Hypothalamus (tissue), 51 donors: ENCODE results near the gene ESPN.
A peak's percentile ranks its signal among the peaks of the same experiment; 100 is the strongest.

Source experiments
- DNase-seq, 51 donors: peaks; one replicate each; lab custom pipeline; 2025; lab: John Stamatoyannopoulos, UW

The ESPN gene

DNA sequence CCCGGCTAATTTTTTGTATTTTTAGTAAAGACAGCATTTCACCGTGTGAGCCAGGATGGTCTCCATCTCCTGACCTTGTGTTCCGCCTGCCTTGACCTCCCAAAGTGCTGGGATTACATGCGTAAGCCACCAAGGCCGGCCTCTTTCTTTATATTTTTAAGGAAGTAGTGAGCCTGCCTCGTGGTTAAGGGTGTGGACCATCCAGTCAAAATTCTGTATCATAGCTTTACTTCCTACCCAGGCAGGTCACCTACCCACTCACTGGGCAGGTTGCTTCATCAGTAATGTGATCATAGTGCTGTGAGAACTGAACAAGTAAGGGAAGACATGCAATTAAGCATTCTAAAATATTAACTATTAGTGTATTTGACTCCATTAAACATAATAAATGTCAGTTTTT lies 22.9 kb upstream of the ESPN start:
- no peak for DNase-seq

DNA sequence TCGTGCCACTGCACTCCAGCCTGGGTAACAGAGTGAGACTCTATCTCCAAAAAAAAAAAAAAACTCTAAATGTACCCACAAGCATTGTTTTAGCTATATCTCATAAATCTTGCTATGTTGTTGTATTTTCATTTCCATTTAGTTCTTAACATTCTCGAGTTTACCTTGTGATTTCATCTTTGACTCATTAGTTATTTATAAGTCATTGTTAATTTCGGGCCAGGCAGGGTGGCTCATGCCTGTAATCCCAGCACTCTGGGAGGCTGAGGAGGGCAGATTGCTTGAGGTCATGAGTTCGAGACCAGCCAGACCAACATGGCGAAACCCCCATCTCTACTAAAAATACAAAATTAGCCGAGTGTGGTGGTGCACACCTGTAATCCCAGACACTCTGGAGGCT lies 16.6 kb upstream of the ESPN start:
- DNase-seq, result no peak

DNA sequence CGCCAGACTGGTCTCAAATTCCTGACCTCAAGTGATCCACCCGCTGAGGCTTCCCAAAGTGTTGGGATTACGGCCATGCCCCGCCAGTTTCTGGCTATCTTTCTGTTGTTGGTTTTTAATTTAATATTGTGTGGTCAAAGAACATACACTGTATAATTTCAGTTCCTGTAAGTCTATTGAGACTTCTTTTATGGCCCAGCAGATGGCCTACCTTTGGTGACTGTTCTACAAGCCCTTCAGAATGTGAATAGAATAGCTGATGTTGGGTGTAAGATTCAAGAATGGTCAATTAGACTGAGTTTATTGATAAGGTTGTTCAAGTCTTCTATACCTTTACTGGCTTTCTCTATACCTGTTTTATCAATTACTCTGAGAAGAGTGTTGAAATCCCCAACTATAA lies 15.5 kb upstream of the ESPN start:
- no peak for DNase-seq

DNA sequence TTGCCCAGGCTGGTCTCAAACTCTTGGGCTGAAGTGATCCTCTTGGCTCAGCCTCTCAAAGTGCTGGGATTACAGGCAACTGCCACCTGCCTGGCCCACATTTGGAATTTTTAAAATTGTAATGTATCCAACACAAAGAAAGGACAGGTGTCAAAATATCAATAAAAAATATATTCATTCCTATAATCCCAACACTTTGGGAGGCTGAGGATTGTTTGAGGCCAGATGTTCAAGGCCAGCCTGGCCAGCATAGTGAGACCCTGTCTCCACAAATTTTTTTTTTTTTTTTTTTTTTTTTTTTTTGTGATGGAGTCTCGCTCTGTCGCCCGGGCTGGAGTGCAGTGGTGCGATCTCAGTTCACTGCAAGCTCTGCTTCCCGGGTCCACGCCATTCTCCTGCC lies 14.8 kb upstream of the ESPN start:
- DNase-seq, result no peak

DNA sequence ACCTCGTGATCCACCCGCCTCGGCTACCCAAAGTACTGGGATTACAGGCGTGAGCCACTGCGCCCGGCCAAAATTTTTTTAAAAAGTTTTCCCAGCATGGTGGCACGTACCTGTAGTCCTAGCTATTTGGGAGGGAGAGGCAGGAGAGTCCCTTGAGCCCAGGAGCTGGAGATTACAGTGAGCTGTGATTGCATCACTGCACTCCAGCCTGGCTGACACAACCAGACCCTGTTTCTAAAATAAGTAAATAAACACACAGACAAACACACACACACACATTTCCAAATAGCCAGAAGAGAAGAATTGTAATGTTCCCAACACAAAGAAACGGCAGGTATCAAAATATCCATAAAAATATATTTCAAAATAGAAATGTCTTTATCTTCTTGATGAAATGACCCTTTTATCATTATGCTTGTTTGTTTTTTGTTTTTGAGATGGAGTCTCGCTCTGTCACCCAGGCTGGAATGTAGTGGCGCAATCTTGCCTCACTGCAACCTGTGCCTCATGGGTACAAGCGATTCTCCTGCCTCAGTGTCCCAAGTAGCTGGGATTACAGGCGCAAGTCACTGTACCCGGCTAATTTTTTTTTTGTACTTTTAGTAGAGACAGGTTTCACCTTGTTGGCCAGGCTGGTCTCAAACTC lies 14.2 kb upstream of the ESPN start:
- no peak for DNase-seq

DNA sequence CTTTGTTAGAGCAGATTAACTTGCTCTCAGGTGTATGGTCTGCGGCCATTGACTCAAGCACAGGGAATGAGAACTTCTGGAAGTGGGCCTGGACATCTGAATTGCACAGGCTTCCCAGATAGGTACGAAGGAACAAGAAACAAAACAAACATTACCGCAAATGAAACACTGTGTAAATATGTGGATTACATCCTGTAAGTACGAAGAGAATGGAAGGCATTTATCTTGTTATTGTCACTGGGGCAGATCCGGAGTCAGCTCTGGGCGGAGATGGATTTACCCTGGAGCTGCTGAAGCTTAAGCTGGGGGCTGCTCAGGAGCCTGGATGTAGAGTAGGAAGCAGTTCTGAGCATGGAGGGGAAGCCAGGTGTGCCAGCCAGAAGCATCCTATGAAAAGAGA lies 11.7 kb upstream of the ESPN start:
- DNase-seq, result no peak

- peak in 5 of 51 donors; percentile 0 to 23 (median 7) for DNase-seq
Measured at GRCh38 chr1:6414443-6414844, 10.1 kb upstream of the ESPN start.

DNA sequence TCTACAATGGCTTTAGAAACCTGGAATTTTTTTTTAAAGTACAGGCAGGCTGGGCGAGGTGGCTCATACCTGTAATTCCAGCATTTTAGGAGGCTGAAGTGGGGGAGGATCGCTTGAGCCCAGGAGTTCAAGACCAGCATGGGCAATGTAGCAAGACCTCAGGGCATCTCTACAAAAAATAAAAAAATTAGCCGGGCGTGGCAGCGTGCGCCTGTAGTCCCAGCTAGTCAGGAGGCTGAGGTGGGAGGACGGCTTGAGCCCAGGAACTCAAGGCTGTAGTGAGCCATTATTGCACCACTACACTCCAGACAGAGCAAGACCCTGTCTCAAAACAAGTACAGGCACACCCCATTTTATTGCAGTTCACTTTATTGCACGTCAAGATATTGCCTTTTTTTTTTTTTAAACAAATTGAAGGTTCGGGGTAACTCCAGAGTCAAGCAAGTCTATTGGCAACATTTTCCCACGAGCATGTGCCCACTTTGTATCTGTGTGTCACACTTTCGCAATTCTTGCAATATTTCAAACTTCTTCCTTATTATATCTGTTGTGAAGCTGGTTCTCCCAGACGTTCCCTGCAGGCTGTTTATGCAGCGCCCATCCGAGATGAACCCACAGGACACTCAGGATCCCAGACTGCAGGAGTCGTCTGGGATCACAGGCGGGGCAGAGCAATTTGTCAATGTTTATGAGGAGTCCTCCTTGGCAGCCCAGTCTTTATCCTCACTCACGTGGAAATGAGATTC lies 9.5 kb upstream of the ESPN start:
- no peak for DNase-seq

- DNase-seq, result no peak
Measured at GRCh38 chr1:6416295-6416656, 8.3 kb upstream of the ESPN start.

- DNase-seq, result no peak
Measured at GRCh38 chr1:6416906-6417305, 7.7 kb upstream of the ESPN start.

GRCh38 chr1:6417961-6418667 lies 6.5 kb upstream of the ESPN start:
- no peak for DNase-seq

DNA sequence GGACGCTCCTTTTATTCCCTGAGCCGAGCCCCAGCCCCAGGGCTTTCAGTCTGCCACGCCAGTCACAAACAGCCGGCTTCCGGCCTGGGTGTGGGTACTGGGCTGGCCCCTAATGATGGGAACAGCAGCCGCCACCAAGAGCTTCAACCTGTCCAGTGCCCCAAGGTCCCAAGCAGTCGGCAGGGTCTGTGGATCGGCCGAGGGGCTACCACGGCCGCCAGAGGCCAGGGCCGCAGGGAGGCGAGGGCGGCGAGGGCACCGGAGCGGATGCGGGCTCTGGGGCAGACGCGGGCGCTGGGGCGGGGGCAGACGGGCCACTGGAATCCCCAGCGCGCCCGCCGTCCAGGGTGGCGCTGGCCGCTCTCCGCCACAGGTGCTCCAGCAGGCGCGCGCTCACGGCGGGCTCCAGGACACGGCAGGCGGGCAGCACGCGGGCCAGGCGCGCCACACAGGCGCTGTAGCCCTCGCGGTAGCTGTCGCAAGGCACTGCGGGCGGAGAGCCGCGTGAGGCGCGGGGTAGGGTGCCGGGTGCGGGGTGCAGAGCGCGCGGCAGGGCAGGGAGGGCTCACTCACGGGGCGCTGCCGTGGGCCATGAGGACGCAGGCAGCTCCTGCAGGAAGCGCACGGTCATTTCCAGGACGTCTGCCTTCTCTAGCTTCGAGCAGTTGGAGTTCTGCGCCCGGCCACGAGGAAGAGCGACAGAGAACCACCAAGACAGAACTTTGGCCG lies 5.7 kb upstream of the ESPN start:
- DNase-seq, result no peak

GRCh38 chr1:6419397-6419803 lies 5.2 kb upstream of the ESPN start:
- no peak for DNase-seq

DNA sequence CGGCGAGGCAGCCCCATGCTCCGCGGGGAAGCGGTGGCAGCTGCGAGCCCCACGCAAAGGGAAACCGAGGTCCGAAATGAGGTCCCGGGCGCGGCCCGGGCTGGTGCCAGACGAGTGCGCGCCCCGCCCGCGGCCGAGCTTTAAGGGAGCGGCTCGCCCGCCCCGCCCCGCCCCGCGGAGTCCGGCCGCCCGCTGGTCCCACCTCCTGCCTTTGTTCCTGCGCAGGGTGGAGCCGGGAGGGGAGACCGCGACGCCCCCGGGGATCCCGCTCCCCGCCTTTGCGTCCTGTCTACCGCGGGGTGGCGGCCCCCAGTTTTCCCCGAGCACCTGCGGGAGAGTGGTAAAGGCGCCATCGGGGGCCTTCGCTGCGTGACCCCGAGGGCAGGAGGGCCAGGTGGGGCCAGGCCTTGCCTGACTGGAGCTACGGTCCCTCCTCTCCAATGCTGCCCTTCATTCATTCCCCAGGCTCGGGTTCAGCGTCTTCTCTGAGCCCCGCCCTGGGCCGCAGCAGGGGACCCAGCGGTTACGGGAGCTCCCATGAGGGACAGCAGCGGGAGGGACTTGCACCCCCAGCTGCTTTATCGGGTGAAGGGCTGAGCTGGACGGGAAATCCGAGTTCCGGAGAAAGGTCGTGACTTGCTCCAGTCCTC lies 4.6 kb upstream of the ESPN start, which contains the start of gene HES2:
HES2 (minus strand) TSS at position 116 of the 650 bp plus-strand sequence; CDS start at position 17, 99 bp downstream.
- DNase-seq, result no peak

DNA sequence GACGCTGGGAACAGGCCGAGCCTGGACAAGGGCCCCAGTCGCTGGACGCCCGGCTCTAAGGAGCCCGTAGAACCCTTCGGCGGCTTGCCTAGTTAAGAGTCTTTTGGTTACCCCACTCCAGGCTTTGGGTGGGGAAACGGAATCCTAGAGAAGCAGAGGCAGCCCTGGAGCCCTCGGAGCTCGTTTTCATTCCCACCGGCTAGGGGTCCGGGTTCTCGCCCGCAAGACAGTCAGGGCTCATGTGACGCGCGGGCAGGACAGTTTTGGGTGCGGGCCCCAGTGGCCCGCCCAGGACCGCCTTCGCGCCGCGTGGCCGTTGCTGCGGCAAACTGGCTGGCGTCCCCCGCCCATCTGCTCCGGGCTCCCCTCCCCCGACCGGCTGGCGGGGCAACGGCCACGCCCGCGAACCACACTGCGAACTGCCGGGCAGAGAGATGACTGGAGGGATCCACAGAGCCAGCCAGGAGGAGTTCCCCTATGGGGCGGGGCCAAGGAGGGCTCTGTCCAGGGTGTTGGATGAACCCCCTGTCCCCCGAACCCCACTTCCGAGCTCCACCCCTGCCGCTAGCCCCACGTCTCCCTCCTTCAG lies 4.0 kb upstream of the ESPN start:
- DNase-seq, result no peak

GRCh38 chr1:6421266-6421665 lies 3.3 kb upstream of the ESPN start:
- no peak for DNase-seq

DNA sequence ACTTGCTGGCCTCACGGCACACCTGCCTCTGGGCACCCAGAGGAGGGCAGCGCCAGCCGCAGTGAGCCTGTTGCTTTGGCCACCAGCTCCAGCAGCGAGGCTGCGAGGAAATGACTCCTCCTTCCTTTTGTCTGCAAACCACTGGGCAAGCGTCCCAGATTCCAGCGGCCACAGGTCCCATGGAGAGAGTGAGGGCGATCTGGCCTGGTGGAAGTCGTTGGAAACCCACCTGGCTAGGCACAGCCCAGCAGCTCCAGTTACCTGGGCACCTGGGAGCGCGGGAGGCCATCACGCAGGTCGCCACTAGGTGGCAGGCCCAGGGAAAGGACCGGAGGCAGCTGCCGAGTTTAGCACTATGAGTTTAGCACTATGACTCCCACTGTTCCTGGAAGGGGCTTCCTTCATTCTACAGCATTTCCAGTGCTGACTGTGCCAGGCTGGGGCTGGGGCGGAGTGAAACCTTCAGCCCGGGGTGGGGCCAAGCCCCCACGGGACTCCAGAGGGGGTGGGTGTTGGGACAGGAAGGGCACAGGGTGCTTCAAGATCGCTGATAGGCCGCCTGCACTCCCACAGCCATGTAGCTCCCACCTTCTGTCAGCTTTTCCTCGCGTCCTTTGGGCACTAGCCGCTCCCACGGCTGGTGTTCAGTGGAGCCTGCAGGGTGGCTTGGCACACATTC lies 1.1 kb upstream of the ESPN start:
- peak in 4 of 51 donors; percentile 2 to 24 (median 6) for DNase-seq

- no peak for DNase-seq
Measured at GRCh38 chr1:6424000-6424565, 493 bp upstream of the ESPN start.

DNA sequence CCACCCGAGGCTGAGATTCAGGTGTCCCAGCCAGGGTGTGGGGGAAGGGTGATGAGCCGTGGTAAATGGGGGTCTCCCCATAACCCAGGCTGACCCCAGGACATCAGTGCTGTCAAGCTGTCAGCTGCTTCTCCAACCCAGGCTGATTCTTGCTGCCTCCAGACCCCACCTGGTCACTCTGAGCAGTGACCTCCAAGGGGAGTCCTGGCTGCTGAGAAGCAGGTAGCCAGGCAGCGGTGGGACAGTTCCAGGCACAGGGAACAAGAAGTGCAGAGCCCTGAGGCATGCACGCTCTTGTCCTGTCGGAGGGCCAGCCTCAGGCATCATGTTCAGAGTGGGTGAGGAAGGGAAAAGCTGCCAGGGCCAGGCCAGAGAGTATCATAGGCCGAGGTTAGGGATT lies 1.1 kb downstream of the ESPN start:
- no peak for DNase-seq
